EL (cell line): Measurements from ENCODE around the gene APOBEC3H.

ENCODE experiments used
- DNase-seq: peaks from one replicate; pipeline ENCODE4 v3.0.0-alpha.2; 2016

Gene APOBEC3H

GRCh38 chr22:39114112-39114511, 17.1 kb downstream of the APOBEC3H start:
- DNase-seq: no peak

GRCh38 chr22:39115570-39115969, 18.5 kb downstream of the APOBEC3H start:
- no peak for DNase-seq

- DNase-seq: no peak
Observed at GRCh38 chr22:39115977-39116621, 19.1 kb downstream of the APOBEC3H start.

- DNase-seq: peak; percentile 55
Observed at GRCh38 chr22:39117585-39118191, 20.6 kb downstream of the APOBEC3H start.

GRCh38 chr22:39120983-39121382, 23.9 kb downstream of the APOBEC3H start:
- DNase-seq: no peak

GRCh38 chr22:39122772-39123470, 25.9 kb downstream of the APOBEC3H start:
- no peak for DNase-seq

GRCh38 chr22:39123751-39124581, 26.9 kb downstream of the APOBEC3H start:
- DNase-seq: no peak

- DNase-seq: no peak
Observed at GRCh38 chr22:39125622-39126021, 28.6 kb downstream of the APOBEC3H start.

- no peak for DNase-seq
Observed at GRCh38 chr22:39128508-39128907, 31.5 kb downstream of the APOBEC3H start.

GRCh38 chr22:39129081-39129480, 32.0 kb downstream of the APOBEC3H start:
- no peak for DNase-seq

- DNase-seq: no peak
Observed at GRCh38 chr22:39129746-39130145, 32.7 kb downstream of the APOBEC3H start.

GRCh38 chr22:39130152-39130704, 33.2 kb downstream of the APOBEC3H start:
- DNase-seq: no peak

GRCh38 chr22:39130892-39131855, 34.1 kb downstream of the APOBEC3H start:
- peak; percentile 14 for DNase-seq

- DNase-seq: no peak
Observed at GRCh38 chr22:39132281-39132680, 35.2 kb downstream of the APOBEC3H start.

GRCh38 chr22:39132871-39133524, 36.0 kb downstream of the APOBEC3H start:
- no peak for DNase-seq

GRCh38 chr22:39133871-39134270, 36.8 kb downstream of the APOBEC3H start:
- no peak for DNase-seq

GRCh38 chr22:39134366-39135091, 37.5 kb downstream of the APOBEC3H start:
- DNase-seq: no peak

GRCh38 chr22:39135092-39135896, 38.2 kb downstream of the APOBEC3H start:
- DNase-seq: peak; percentile 48

GRCh38 chr22:39136317-39136716, 39.3 kb downstream of the APOBEC3H start:
- no peak for DNase-seq
